ENCODE measurements around the gene SYT9.
"Not testable (repeated sequence)": the region's sequence is repeated elsewhere in the genome, so short reads cannot be mapped to it uniquely, and the experiment has no call there.

Gene SYT9

GRCh38 chr11:7512525-7513233 is 261.0 kb downstream of the SYT9 start:
- DNase-seq: no peak

- DNase-seq: peak; percentile 77
Measured at GRCh38 chr11:7513234-7514098, 261.8 kb downstream of the SYT9 start, which contains the start of gene PPFIBP2. Gene PPFIBP2 (plus strand): TSS chr11:7513999. CDS start chr11:7549476, 35,477 bp downstream.

- no peak for DNase-seq
Measured at GRCh38 chr11:7514099-7514591, 262.4 kb downstream of the SYT9 start.

- DNase-seq: no peak
Measured at GRCh38 chr11:7515447-7515886, 263.8 kb downstream of the SYT9 start.

GRCh38 chr11:7516475-7516874 is 264.8 kb downstream of the SYT9 start:
- DNase-seq: no peak

GRCh38 chr11:7517743-7518142 is 266.0 kb downstream of the SYT9 start:
- not testable (repeated sequence) for DNase-seq
